Measurements from ENCODE around the gene LGALS3BP. TPM values are rescaled to one million over a fixed set of nuclear protein-coding genes. Genes with fewer than 3 reads are reported as not detected.

The LGALS3BP gene
- total and polyA plus RNA-seq, 2 of the 4 experiments (the other 2 are of a cell fraction), result 33.7 to 273 TPM

DNA sequence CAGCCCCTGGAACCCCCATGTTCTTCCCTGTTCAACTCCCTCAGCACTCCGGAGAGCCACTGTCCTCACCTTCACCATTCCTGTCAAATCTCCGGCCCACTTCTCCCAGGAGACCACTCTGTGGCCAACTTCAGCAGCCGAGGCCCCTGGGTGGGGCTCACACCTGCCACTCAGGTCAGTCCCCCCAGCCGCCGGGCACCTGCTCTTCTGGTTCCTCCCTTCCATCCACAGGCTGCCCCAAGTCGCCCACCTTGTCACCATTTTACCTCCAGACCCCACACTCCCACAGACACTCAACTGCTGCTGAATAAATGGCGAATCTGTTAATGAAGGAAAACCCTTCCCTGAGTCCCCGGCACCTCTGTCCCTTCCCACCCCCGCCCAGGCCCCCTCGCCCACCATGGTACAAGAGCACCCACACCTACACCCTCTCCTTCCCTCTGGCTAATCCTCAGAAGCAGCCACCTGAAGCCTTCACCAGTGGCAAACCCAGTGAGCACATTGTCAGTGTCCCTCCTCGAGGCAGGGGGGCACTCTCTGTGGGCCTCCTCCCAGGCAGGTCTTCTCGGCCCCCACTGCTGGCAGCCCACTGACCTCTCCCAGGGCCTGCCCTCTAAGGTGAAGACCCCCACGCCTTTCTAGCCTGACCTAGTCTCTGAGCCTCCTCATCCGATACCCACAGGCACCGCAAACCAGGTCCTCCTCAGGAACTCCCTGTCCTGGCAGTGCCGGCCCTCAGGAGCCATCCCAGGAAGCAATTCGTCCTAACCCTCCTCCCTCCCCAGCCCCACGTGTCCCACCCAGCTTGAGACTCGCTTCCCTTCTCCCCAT lies 21.7 kb upstream of the LGALS3BP start:
- dilution Hi-C loops (cut with HindIII; ENCODE audit: low sequenced_read_pairs, unreplicated experiment), result no loop called here
- no peak for DNase-seq
- no peak overlapping the region for H4K8ac ChIP-seq (ENCODE audit: low read depth in 2 of 2, low read length in 2 of 2)
- 84% methylated on average over 9 of the region's 19 CpGs; no CpG with 5 or more reads in 1 of the 2 experiments for WGBS, 2 experiments (ENCODE audit: extremely low coverage in 2 of 2, insufficient read length in 1 of 2)
- intact Hi-C loops (cut with micrococcal nuclease), result no loop called here
- no peak overlapping the region for H4K91ac ChIP-seq (ENCODE audit: insufficient read depth, low read depth, low read length)
- no peak for ATAC-seq (ENCODE audit: low read depth)
- H3K4me1 ChIP-seq (ENCODE audit: control insufficient read depth, insufficient read depth, low read length), result no peaks in the 10 kb centered on the region
- ChIA-PET POLR2A (ENCODE audit: unreplicated experiment) (no interaction called here), CTCF (interaction anchor here (0.6 kb wide), 1 partner anchor 391 kb away, joined by 3 read pairs; no protein-coding TSS in a partner anchor)
- H3K36me3 ChIP-seq (ENCODE audit: control insufficient read depth, insufficient read depth, low read length), result peaks cover 30% of the 10 kb centered on the region
- H4K5ac ChIP-seq (ENCODE audit: low read depth, low read length), result no peak overlapping the region
- H2BK20ac ChIP-seq (ENCODE audit: low read depth, low read length), result no peak overlapping the region
- no peak overlapping the region for H2BK5ac ChIP-seq (ENCODE audit: low read depth, low read length, poor library complexity, severe bottlenecking)
- no peak overlapping the region for H3K18ac ChIP-seq (ENCODE audit: low read depth, low read length)
- H2BK120ac ChIP-seq (ENCODE audit: low read depth, low read length), result no peak overlapping the region
- in situ Hi-C loops (cut with MboI; ENCODE audit: low sequenced_read_pairs), result no loop called here
- H3K27me3 ChIP-seq (ENCODE audit: control insufficient read depth, insufficient read depth, low read length), result no peaks in the 10 kb centered on the region
- no TSS peak for BruUV-seq (replicated peaks)
- no peak overlapping the region for H2AK5ac ChIP-seq (ENCODE audit: low read depth, low read length)
- no peak overlapping the region for H2AK9ac ChIP-seq (replicated peaks; ENCODE audit: low read depth, low read length, poor library complexity)
- H3K56ac ChIP-seq (ENCODE audit: extremely low read depth, insufficient read depth, low read length), result no peak overlapping the region
- no peak overlapping the region for H3K27ac ChIP-seq (ENCODE audit: insufficient read depth, low read length)
- H3K4me2 ChIP-seq (ENCODE audit: low read depth, low read length), result no peak overlapping the region
- no peak overlapping the region for H3K23ac ChIP-seq (ENCODE audit: low read depth, low read length)
- peaks cover 28 to 80% of the 10 kb centered on the region in 2 experiments for H3K79me1 ChIP-seq (ENCODE audit: low read depth in 1 of 2, low read length in 2 of 2)
- H3K9me1 ChIP-seq (ENCODE audit: insufficient read depth, low read length), result no peaks in the 10 kb centered on the region; the same call in 1 of the 2 replicates
- TF ChIP-seq MAZ (IDR thresholded peaks at IDR 0.05; ENCODE audit: borderline replicate concordance, low read depth, low read length) (no peak), MAFK (IDR thresholded peaks at IDR 0.05; ENCODE audit: low read depth, low read length) (no peak), RFX5 (IDR thresholded peaks at IDR 0.05; ENCODE audit: low read depth, low read length) (no peak), POLR2A (IDR thresholded peaks at IDR 0.05; ENCODE audit: low read depth, low read length) (no peak), MXI1 (IDR thresholded peaks at IDR 0.05; ENCODE audit: borderline replicate concordance, low read depth, low read length) (no peak), SMC3 (IDR thresholded peaks at IDR 0.05; ENCODE audit: low read depth, low read length) (no peak), CHD1 (IDR thresholded peaks at IDR 0.05; ENCODE audit: low read depth, low read length) (no peak)
- TF ChIP-seq, protein P1, sequence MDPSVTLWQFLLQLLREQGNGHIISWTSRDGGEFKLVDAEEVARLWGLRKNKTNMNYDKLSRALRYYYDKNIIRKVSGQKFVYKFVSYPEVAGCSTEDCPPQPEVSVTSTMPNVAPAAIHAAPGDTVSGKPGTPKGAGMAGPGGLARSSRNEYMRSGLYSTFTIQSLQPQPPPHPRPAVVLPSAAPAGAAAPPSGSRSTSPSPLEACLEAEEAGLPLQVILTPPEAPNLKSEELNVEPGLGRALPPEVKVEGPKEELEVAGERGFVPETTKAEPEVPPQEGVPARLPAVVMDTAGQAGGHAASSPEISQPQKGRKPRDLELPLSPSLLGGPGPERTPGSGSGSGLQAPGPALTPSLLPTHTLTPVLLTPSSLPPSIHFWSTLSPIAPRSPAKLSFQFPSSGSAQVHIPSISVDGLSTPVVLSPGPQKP (IDR thresholded peaks at IDR 0.05; ENCODE audit: borderline replicate concordance, low read depth, low read length), result no peak
- TF ChIP-seq, protein P2, sequence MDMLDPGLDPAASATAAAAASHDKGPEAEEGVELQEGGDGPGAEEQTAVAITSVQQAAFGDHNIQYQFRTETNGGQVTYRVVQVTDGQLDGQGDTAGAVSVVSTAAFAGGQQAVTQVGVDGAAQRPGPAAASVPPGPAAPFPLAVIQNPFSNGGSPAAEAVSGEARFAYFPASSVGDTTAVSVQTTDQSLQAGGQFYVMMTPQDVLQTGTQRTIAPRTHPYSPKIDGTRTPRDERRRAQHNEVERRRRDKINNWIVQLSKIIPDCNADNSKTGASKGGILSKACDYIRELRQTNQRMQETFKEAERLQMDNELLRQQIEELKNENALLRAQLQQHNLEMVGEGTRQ (IDR thresholded peaks at IDR 0.05; ENCODE audit: low read depth, low read length), result no peak
- H2BK15ac ChIP-seq (ENCODE audit: low read depth, low read length), result no peak overlapping the region
- H3K14ac ChIP-seq (replicated peaks; ENCODE audit: low read depth, low read length), result no peak overlapping the region
- no peak overlapping the region for H3K4ac ChIP-seq (ENCODE audit: low read depth, low read length)
- no peak overlapping the region for H3K4me3 ChIP-seq (ENCODE audit: insufficient read depth, low read depth, low read length)
- no peak overlapping the region for H3K9ac ChIP-seq (ENCODE audit: low read depth, low read length)
- H4K20me1 ChIP-seq (ENCODE audit: insufficient read depth, low read length), result peaks cover 75% of the 10 kb centered on the region
- no peaks in the 10 kb centered on the region for H3K9me3 ChIP-seq (ENCODE audit: control insufficient read depth, insufficient read depth, low read length)
- no peak overlapping the region for H2AFZ ChIP-seq (replicated peaks; ENCODE audit: low read length, poor library complexity)
